ENCODE measurements around the gene GRHL3. TPM values are rescaled to one million over a fixed set of nuclear protein-coding genes. Genes with fewer than 3 reads are reported as not detected.
"Not testable (repeated sequence)": the region's sequence is repeated elsewhere in the genome, so short reads cannot be mapped to it uniquely, and the experiment has no call there.

The GRHL3 gene
- under 1 TPM in 1 of 2 experiments, not detected in 1; 0.85 TPM for total RNA-seq

DNA sequence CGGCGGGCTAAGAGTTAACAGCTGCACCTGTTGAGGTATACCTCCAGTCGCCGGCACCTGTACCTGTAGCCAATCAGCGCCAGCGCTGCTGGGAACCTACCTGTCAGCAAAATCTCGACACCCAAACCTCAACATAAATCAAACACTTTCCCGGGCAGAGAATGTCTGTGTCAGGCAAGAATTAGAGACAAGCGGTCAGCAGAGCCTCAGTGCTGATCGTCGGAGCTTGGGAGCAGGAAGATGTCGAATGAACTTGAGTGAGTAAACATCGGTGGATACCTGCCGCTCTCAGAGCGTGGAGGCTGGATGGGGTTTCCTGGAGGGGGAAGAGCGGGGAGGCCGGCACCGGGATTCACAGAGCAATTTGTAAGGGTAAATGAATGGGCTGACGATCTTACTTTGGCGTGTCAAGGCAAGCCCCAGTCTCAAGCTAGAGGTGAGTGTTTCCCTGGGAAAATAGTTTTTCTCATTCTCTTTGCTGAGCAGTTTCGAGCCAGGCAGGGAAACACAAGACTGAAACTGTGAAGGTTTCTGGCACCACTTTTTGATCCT is at the start of gene GRHL3:
Gene GRHL3, plus strand, starts transcription at position 46 of the 552 bp plus-strand sequence. Its CDS starts 195 bp downstream, at position 241.
- Mint-ChIP-seq H3K9me3 (ENCODE audit: low read depth) (no peaks in the 10 kb centered on the region), H3K27me3 (peaks cover 81% of the 10 kb centered on the region), H3K27ac (no peak within 1 kb of the TSS), H3K4me1 (peaks cover 42% of the 10 kb centered on the region), H3K4me3 (peak within 1 kb of the TSS; percentile 5), H3K36me3 (peaks cover 1% of the 10 kb centered on the region)
- ATAC-seq (no peak), DNase-seq (no peak)
- CTCF ChIA-PET, result interaction anchor here (1.6 to 4.1 kb wide), 4 partner anchors 10 to 120 kb away, joined by 4 to 20 read pairs (median 11); no protein-coding TSS in a partner anchor

GRCh38 chr1:24274203-24275103 is 44.7 kb upstream of the GRHL3 start:
- Mint-ChIP-seq H3K4me1 (peaks cover 21% of the 10 kb centered on the region), H3K27me3 (peaks cover 55% of the 10 kb centered on the region)
- not testable (repeated sequence) for H3K9me3 Mint-ChIP-seq (ENCODE audit: low read depth); H3K36me3 Mint-ChIP-seq; ATAC-seq; H3K27ac Mint-ChIP-seq; H3K4me3 Mint-ChIP-seq
- CTCF ChIA-PET, result interaction anchor here (1.9 to 2.6 kb wide), 2 partner anchors 73 to 117 kb away, joined by 4 to 9 read pairs; no protein-coding TSS in a partner anchor
- DNase-seq, result peak; percentile 15

- peaks cover 51% of the 10 kb centered on the region for H3K27me3 Mint-ChIP-seq
- H3K27ac Mint-ChIP-seq, result no peak overlapping the region
- DNase-seq (no peak), ATAC-seq (no peak)
- H3K4me3 Mint-ChIP-seq, result no peak overlapping the region
- H3K4me1 Mint-ChIP-seq, result peaks cover 21% of the 10 kb centered on the region
- peaks cover 10% of the 10 kb centered on the region for H3K9me3 Mint-ChIP-seq (ENCODE audit: low read depth)
- H3K36me3 Mint-ChIP-seq, result peaks cover 9% of the 10 kb centered on the region
- CTCF ChIA-PET, result interaction anchor here (1.9 to 2.6 kb wide), 2 partner anchors 73 to 116 kb away, joined by 4 to 9 read pairs; no protein-coding TSS in a partner anchor
These were observed 44.1 kb upstream of the GRHL3 start for GRCh38 chr1:24275104-24275410.

DNA sequence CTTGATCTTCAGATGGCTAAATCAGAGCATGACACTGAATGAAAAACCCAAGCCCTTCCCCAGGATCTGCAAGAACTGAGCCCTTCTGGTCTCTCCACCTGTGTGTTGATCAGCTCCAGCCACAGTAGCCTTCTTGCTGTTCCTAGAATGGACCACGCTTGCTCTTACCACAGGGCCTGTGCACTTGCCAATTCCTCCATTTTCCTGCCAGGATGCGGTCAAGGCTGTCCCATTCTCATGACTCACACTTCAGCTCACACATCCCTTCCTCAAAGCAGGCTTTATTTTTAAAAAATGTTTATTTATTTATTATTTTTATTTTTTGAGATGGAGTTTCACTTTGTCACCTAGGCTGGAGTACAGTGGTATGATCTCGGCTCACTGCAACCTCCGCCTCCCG is 43.6 kb upstream of the GRHL3 start:
- H3K36me3 Mint-ChIP-seq, result peaks cover 9% of the 10 kb centered on the region
- CTCF ChIA-PET, result interaction anchor here (0.6 to 2.6 kb wide), 3 partner anchors 74 to 379 kb away, joined by 3 to 9 read pairs (median 4); no protein-coding TSS in a partner anchor
- H3K4me3 Mint-ChIP-seq, result no peak overlapping the region
- no peak overlapping the region for H3K27ac Mint-ChIP-seq
- ATAC-seq (no peak), DNase-seq (no peak)
- H3K4me1 Mint-ChIP-seq, result peaks cover 21% of the 10 kb centered on the region
- peaks cover 10% of the 10 kb centered on the region for H3K9me3 Mint-ChIP-seq (ENCODE audit: low read depth)
- peaks cover 48% of the 10 kb centered on the region for H3K27me3 Mint-ChIP-seq

- CTCF ChIA-PET, result interaction anchor here (1.2 to 3.2 kb wide), 4 partner anchors 9 to 114 kb away, joined by 3 to 12 read pairs (median 8); no protein-coding TSS in a partner anchor
- ATAC-seq (no peak), DNase-seq (peak; percentile 22)
- H3K36me3 Mint-ChIP-seq, result peaks cover 6% of the 10 kb centered on the region
- H3K9me3 Mint-ChIP-seq (ENCODE audit: low read depth), result peaks cover 7% of the 10 kb centered on the region
- H3K27me3 Mint-ChIP-seq, result peaks cover 40% of the 10 kb centered on the region
- no peak overlapping the region for H3K4me3 Mint-ChIP-seq
- H3K4me1 Mint-ChIP-seq, result peaks cover 21% of the 10 kb centered on the region
- no peak overlapping the region for H3K27ac Mint-ChIP-seq
These were observed 42.4 kb upstream of the GRHL3 start for GRCh38 chr1:24276791-24277190.

GRCh38 chr1:24277420-24278169 is 41.6 kb upstream of the GRHL3 start:
- H3K36me3 Mint-ChIP-seq, result peaks cover 6% of the 10 kb centered on the region
- H3K4me3 Mint-ChIP-seq, result peak overlapping the region; percentile 46
- CTCF ChIA-PET, result interaction anchor here (1.2 to 3.2 kb wide), 5 partner anchors 8 to 114 kb away, joined by 3 to 12 read pairs (median 7); no protein-coding TSS in a partner anchor

GRCh38 chr1:24278726-24279125 is 40.4 kb upstream of the GRHL3 start:
- Mint-ChIP-seq H3K4me1 (peaks cover 21% of the 10 kb centered on the region), H3K36me3 (no peaks in the 10 kb centered on the region), H3K4me3 (no peak overlapping the region), H3K27me3 (peaks cover 21% of the 10 kb centered on the region), H3K27ac (no peak overlapping the region), H3K9me3 (ENCODE audit: low read depth) (peaks cover 2% of the 10 kb centered on the region)
- CTCF ChIA-PET, result interaction anchor here (1.3 to 3.2 kb wide), 3 partner anchors 77 to 113 kb away, joined by 4 to 12 read pairs (median 7); no protein-coding TSS in a partner anchor
- ATAC-seq, result no peak
- peak; percentile 38 for DNase-seq

More at GRCh38 chr1:24277420-24278169, 41.6 kb upstream of the GRHL3 start:
- peak; percentile 50 for DNase-seq
- Mint-ChIP-seq H3K9me3 (ENCODE audit: low read depth) (peaks cover 5% of the 10 kb centered on the region), H3K4me1 (peaks cover 21% of the 10 kb centered on the region), H3K27ac (peak overlapping the region; percentile 79), H3K27me3 (peaks cover 32% of the 10 kb centered on the region)
- ATAC-seq, result peak; percentile 94

- Mint-ChIP-seq H3K4me3 (no peak overlapping the region), H3K27me3 (peaks cover 15% of the 10 kb centered on the region), H3K4me1 (peaks cover 21% of the 10 kb centered on the region), H3K9me3 (ENCODE audit: low read depth) (no peaks in the 10 kb centered on the region), H3K36me3 (no peaks in the 10 kb centered on the region), H3K27ac (no peak overlapping the region)
- ATAC-seq (no peak), DNase-seq (peak; percentile 19)
- CTCF ChIA-PET, result interaction anchor here (2.0 to 3.2 kb wide), 2 partner anchors 78 to 112 kb away, joined by 7 to 12 read pairs; no protein-coding TSS in a partner anchor
These were observed 39.4 kb upstream of the GRHL3 start for GRCh38 chr1:24279590-24280232.

DNA sequence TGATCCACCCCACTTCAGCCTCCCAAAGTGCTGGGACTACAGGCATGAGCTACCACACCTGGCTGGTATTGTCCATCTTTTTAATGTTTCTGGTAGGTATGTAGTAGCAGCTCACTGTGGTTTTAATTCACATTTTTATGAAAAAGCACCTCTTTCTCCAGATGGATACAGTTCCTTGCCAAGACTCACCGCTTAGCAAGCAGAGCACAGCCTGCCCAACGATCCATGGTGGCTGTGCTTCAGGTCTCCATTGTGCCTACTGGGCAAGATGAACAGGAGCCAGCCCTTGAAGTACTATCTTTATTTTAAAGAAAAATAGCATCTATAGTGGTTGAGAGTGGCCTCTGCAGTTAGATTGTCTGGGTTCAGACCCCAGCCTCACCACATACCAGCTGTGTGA is 37.6 kb upstream of the GRHL3 start:
- CTCF ChIA-PET, result no interaction called here

DNA sequence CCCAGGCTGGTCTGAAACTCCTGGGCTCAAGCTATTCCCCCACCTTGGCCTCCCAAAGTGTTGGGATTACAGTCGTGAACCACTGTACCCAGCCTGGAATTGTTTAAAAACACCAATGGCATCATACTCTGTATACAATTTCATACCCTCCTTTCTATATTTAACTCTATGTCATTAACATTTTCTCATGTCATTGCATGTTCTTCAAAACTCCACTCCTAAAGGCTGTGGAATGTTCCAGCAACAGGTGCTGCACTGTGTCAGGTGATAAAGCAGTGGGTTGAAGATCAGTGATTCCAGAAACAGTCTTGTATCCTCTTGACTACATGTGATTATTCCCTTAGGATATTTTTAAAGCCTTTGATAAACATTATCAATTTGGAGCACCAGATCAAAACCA is 36.7 kb upstream of the GRHL3 start:
- no peaks in the 10 kb centered on the region for H3K9me3 Mint-ChIP-seq (ENCODE audit: low read depth)
- H3K4me1 Mint-ChIP-seq, result peaks cover 10% of the 10 kb centered on the region
- no peak for ATAC-seq
- peaks cover 9% of the 10 kb centered on the region for H3K27me3 Mint-ChIP-seq
- no peak overlapping the region for H3K27ac Mint-ChIP-seq
- CTCF ChIA-PET, result no interaction called here
- no peaks in the 10 kb centered on the region for H3K36me3 Mint-ChIP-seq
- no peak overlapping the region for H3K4me3 Mint-ChIP-seq
- DNase-seq, result no peak

More for the DNA sequence above, 37.6 kb upstream of the GRHL3 start:
- no peak for ATAC-seq
- Mint-ChIP-seq H3K4me1 (peaks cover 19% of the 10 kb centered on the region), H3K4me3 (no peak overlapping the region), H3K27me3 (peaks cover 9% of the 10 kb centered on the region), H3K9me3 (ENCODE audit: low read depth) (no peaks in the 10 kb centered on the region), H3K27ac (no peak overlapping the region), H3K36me3 (no peaks in the 10 kb centered on the region)
- peak; percentile 21 for DNase-seq

GRCh38 chr1:24283326-24284155 is 35.6 kb upstream of the GRHL3 start:
- Mint-ChIP-seq H3K4me3 (no peak overlapping the region), H3K4me1 (peaks cover under 1% of the 10 kb centered on the region), H3K36me3 (no peaks in the 10 kb centered on the region), H3K27me3 (peaks cover 9% of the 10 kb centered on the region), H3K27ac (no peak overlapping the region), H3K9me3 (ENCODE audit: low read depth) (no peaks in the 10 kb centered on the region)
- DNase-seq (no peak), ATAC-seq (no peak)
- CTCF ChIA-PET, result no interaction called here

GRCh38 chr1:24284156-24284471 is 35.0 kb upstream of the GRHL3 start:
- CTCF ChIA-PET, result no interaction called here
- no peak overlapping the region for H3K4me3 Mint-ChIP-seq
- no peaks in the 10 kb centered on the region for H3K4me1 Mint-ChIP-seq
- H3K27ac Mint-ChIP-seq, result no peak overlapping the region
- H3K27me3 Mint-ChIP-seq, result peaks cover 9% of the 10 kb centered on the region
- no peaks in the 10 kb centered on the region for H3K36me3 Mint-ChIP-seq
- DNase-seq (no peak), ATAC-seq (no peak)
- H3K9me3 Mint-ChIP-seq (ENCODE audit: low read depth), result no peaks in the 10 kb centered on the region
